G401.6 (cell line): Measurements from ENCODE around the gene FOCAD.

Experiments
- FAIRE-seq: peaks from 2 replicates; lab custom pipeline; 2012; peaks lifted over from hg19 to GRCh38; lab: Jason Lieb, UNC

Gene FOCAD

GRCh38 chr9:20729523-20729922, 45.5 kb downstream of the FOCAD start:
- no peak for FAIRE-seq

GRCh38 chr9:20732118-20732517, 48.1 kb downstream of the FOCAD start:
- FAIRE-seq = no peak

- no peak for FAIRE-seq
Observed at GRCh38 chr9:20734275-20734674, 50.2 kb downstream of the FOCAD start.

- FAIRE-seq = no peak
Observed at GRCh38 chr9:20740304-20740703, 56.2 kb downstream of the FOCAD start.

- FAIRE-seq = peak; percentile 79
Observed at GRCh38 chr9:20740929-20741582, 57.0 kb downstream of the FOCAD start.

- FAIRE-seq = no peak
Observed at GRCh38 chr9:20742833-20743232, 58.8 kb downstream of the FOCAD start.

- no peak for FAIRE-seq
Observed at GRCh38 chr9:20744036-20744630, 60.1 kb downstream of the FOCAD start.

- FAIRE-seq = no peak
Observed at GRCh38 chr9:20746967-20747366, 62.9 kb downstream of the FOCAD start.

GRCh38 chr9:20749496-20750198, 65.6 kb downstream of the FOCAD start:
- FAIRE-seq = no peak

GRCh38 chr9:20753761-20754160, 69.7 kb downstream of the FOCAD start:
- no peak for FAIRE-seq

- no peak for FAIRE-seq
Observed at GRCh38 chr9:20754556-20754955, 70.5 kb downstream of the FOCAD start.

- no peak for FAIRE-seq
Observed at GRCh38 chr9:20760246-20760891, 76.3 kb downstream of the FOCAD start.

GRCh38 chr9:20770947-20771346, 86.9 kb downstream of the FOCAD start:
- no peak for FAIRE-seq

- no peak for FAIRE-seq
Observed at GRCh38 chr9:20771729-20772128, 87.7 kb downstream of the FOCAD start.

- no peak for FAIRE-seq
Observed at GRCh38 chr9:20775683-20776082, 91.6 kb downstream of the FOCAD start.

- FAIRE-seq = no peak
Observed at GRCh38 chr9:20781092-20781491, 97.0 kb downstream of the FOCAD start.

- FAIRE-seq = no peak
Observed at GRCh38 chr9:20782289-20782688, 98.2 kb downstream of the FOCAD start.

- no peak for FAIRE-seq
Observed at GRCh38 chr9:20783057-20784038, 99.3 kb downstream of the FOCAD start.

- no peak for FAIRE-seq
Observed at GRCh38 chr9:20784196-20784595, 100.1 kb downstream of the FOCAD start.

GRCh38 chr9:20786807-20787206, 102.7 kb downstream of the FOCAD start:
- FAIRE-seq = no peak

GRCh38 chr9:20788526-20789451, 104.7 kb downstream of the FOCAD start:
- no peak for FAIRE-seq
